Bronchial epithelial cell (primary cell): Measurements from ENCODE around the gene LCP2. TPM values are rescaled to one million over a fixed set of nuclear protein-coding genes. Genes with fewer than 3 reads are reported as not detected.

Experiments used
- DNase-seq: peaks from one replicate; pipeline ENCODE4 v3.0.0-alpha.2; 2010; ENCODE audit warnings: low read depth
- FAIRE-seq: peaks from 2 replicates; lab custom pipeline; 2011; peaks lifted over from hg19 to GRCh38; lab: Jason Lieb, UNC
- H3K27me3 ChIP-seq: 2 replicates; pipeline ENCODE4 v1.5.1; 2011; ENCODE audit warnings: low read length; ENCODE audit not compliant: control insufficient read depth, insufficient read depth
- H3K36me3 ChIP-seq: 2 replicates; pipeline ENCODE4 v1.5.1; 2011; ENCODE audit warnings: low read length; ENCODE audit not compliant: control insufficient read depth, insufficient read depth
- H3K4me3 ChIP-seq: 2 replicates; pipeline ENCODE4 v1.5.1; 2011; ENCODE audit warnings: mild to moderate bottlenecking, low read depth, low read length, control low read depth
- CTCF ChIP-seq: IDR thresholded peaks from 2 replicates; pipeline ENCODE4 v1.5.1; 2011; ENCODE audit warnings: mild to moderate bottlenecking, moderate library complexity, low read length, control low read depth, inconsistent platforms; ENCODE audit not compliant: insufficient read depth, severe bottlenecking
- total RNA-seq: library from RNA; depleted of rRNA; stranded (reverse); fragments of >200 nt; gene quantifications from 2 replicates; pipeline ENCODE4 v1.2.1, GENCODE V29; 2014

Gene LCP2
- total RNA-seq = not detected in 2 replicates

- no peak within 1 kb of the TSS for H3K4me3 ChIP-seq
- FAIRE-seq (no peak), DNase-seq (no peak)
- H3K27me3 ChIP-seq = no peaks in the 10 kb centered on the region
- no peaks in the 10 kb centered on the region for H3K36me3 ChIP-seq
- TF ChIP-seq CTCF = no peak
Measured at GRCh38 chr5:170297589-170298462, at the start of gene LCP2. Gene LCP2 (minus strand): TSS chr5:170297777. CDS start chr5:170297611, 166 bp downstream.

GRCh38 chr5:170347022-170347567 is 49.5 kb upstream of the LCP2 start:
- DNase-seq (no peak), FAIRE-seq (no peak)
- H3K27me3 ChIP-seq = no peaks in the 10 kb centered on the region
- TF ChIP-seq CTCF = no peak
- no peaks in the 10 kb centered on the region for H3K36me3 ChIP-seq
- no peak overlapping the region for H3K4me3 ChIP-seq

- Histone ChIP-seq H3K36me3 (no peaks in the 10 kb centered on the region), H3K4me3 (no peak overlapping the region), H3K27me3 (no peaks in the 10 kb centered on the region)
- TF ChIP-seq CTCF = no peak
- no peak for FAIRE-seq
- DNase-seq = no peak
Measured at GRCh38 chr5:170345971-170346370, 48.4 kb upstream of the LCP2 start.

- peak; percentile 4 for DNase-seq
- FAIRE-seq = no peak
- no peak for TF ChIP-seq CTCF
- Histone ChIP-seq H3K36me3 (no peaks in the 10 kb centered on the region), H3K4me3 (no peak overlapping the region), H3K27me3 (no peaks in the 10 kb centered on the region)
Measured at GRCh38 chr5:170343177-170343576, 45.6 kb upstream of the LCP2 start.

- DNase-seq (no peak), FAIRE-seq (no peak)
- Histone ChIP-seq H3K4me3 (no peak overlapping the region), H3K27me3 (no peaks in the 10 kb centered on the region), H3K36me3 (no peaks in the 10 kb centered on the region)
- no peak for TF ChIP-seq CTCF
Measured at GRCh38 chr5:170342153-170342725, 44.7 kb upstream of the LCP2 start.
